ENCODE data around the gene SOX18. TPM values are rescaled to one million over a fixed set of nuclear protein-coding genes. Genes with fewer than 3 reads are reported as not detected.

Gene SOX18
- total RNA-seq, 4 donors from 2014 or later, result 6.7 to 116 (median 19.1) TPM

GRCh38 chr20:64083378-64083803, 34.0 kb upstream of the SOX18 start:
- TF ChIP-seq POLR2A (IDR thresholded peaks at IDR 0.05), result no peak
- TF ChIP-seq CTCF (IDR thresholded peaks at IDR 0.05), result peak; percentile 35 to 62 (median 56)
- DNase-seq, result peak in 1 of 2 donors; percentile 45
- intact Hi-C loops (cut with DNase I; ENCODE audit: low total_unique reads), result no loop called here

GRCh38 chr20:64082820-64083377, 33.5 kb upstream of the SOX18 start:
- H3K4me1 ChIP-seq, result peaks cover 5 to 16% of the 10 kb centered on the region in 2 donors
- DNase-seq, result no peak

More at GRCh38 chr20:64083378-64083803, 34.0 kb upstream of the SOX18 start:
- peaks cover 5 to 16% of the 10 kb centered on the region in 2 donors for H3K4me1 ChIP-seq
- peak overlapping the region in 1 of 2 donors; percentile 44 for H3K4me3 ChIP-seq
- peaks cover 0 to 14% of the 10 kb centered on the region in 2 donors for H3K27me3 ChIP-seq
- H3K27ac ChIP-seq, result no peak overlapping the region
- peaks cover 0 to 4% of the 10 kb centered on the region in 2 donors for H3K9me3 ChIP-seq
- no peaks in the 10 kb centered on the region for H3K36me3 ChIP-seq

GRCh38 chr20:64082126-64082731, 32.8 kb upstream of the SOX18 start:
- no peak for DNase-seq
- no peaks in the 10 kb centered on the region for H3K9me3 ChIP-seq
- H3K4me3 ChIP-seq, result no peak overlapping the region
- TF ChIP-seq CTCF (IDR thresholded peaks at IDR 0.05) (no peak), POLR2A (IDR thresholded peaks at IDR 0.05) (no peak)
- H3K27ac ChIP-seq, result no peak overlapping the region
- intact Hi-C loops (cut with DNase I; ENCODE audit: low total_unique reads), result no loop called here
- peaks cover 5 to 16% of the 10 kb centered on the region in 2 donors for H3K4me1 ChIP-seq
- peaks cover 0 to 24% of the 10 kb centered on the region in 2 donors for H3K27me3 ChIP-seq
- no peaks in the 10 kb centered on the region for H3K36me3 ChIP-seq

More at GRCh38 chr20:64082820-64083377, 33.5 kb upstream of the SOX18 start:
- Histone ChIP-seq H3K9me3 (peaks cover 0 to 4% of the 10 kb centered on the region in 2 donors), H3K27ac (no peak overlapping the region), H3K27me3 (peaks cover 0 to 19% of the 10 kb centered on the region in 2 donors), H3K4me3 (no peak overlapping the region), H3K36me3 (no peaks in the 10 kb centered on the region)
- TF ChIP-seq CTCF (IDR thresholded peaks at IDR 0.05) (no peak), POLR2A (IDR thresholded peaks at IDR 0.05) (no peak)
- intact Hi-C loops (cut with DNase I; ENCODE audit: low total_unique reads), result no loop called here

- Histone ChIP-seq H3K27ac (no peak overlapping the region), H3K9me3 (no peaks in the 10 kb centered on the region), H3K27me3 (peaks cover 0 to 24% of the 10 kb centered on the region in 2 donors), H3K36me3 (no peaks in the 10 kb centered on the region), H3K4me3 (no peak overlapping the region), H3K4me1 (peaks cover 5 to 16% of the 10 kb centered on the region in 2 donors)
- no peak for DNase-seq
- intact Hi-C loops (cut with DNase I; ENCODE audit: low total_unique reads), result no loop called here
- TF ChIP-seq CTCF (IDR thresholded peaks at IDR 0.05) (no peak), POLR2A (IDR thresholded peaks at IDR 0.05) (no peak)
Observed at GRCh38 chr20:64081624-64081964, 32.2 kb upstream of the SOX18 start.

DNA sequence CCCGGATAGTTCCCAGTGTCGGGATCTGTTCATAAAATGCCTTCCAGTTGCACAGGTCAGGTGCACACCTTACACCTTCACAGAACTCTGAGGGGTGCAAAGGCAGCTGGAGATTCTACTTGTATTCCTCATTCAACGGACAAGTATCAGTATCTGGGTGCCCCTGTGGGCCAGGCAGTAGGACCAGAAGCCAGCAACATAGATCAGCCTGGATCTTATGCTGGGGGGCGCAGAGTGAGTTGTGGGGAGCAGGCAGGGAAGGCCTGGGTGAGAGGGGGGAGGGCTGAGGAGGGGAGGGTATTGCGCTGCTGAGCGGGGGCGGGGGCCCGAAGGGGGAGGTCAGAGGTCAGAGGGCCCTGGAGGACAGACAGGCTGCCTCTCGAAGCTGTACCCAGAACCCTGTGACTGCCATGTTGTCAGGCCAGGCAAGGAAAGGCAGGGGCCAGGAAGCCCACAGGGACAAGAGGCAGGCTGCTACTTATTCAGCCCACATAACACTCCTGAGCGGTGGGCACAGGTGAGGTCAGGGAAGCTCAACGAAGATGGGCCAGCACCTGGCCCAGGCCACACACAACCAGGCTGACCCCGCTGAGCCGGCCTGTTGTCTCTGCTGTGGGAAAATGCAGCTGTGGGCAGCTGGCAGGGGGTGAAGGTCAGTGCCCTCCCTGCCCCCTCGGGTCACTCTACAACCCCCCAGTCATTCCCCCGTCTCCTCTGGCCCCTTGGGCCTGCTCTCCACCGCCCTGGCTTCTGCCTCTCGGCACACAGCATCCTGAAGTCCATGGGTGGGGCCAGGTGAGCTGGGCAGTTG, 31.6 kb upstream of the SOX18 start:
- Histone ChIP-seq H3K4me1 (peaks cover 5 to 16% of the 10 kb centered on the region in 2 donors), H3K27ac (no peak overlapping the region), H3K27me3 (peaks cover 0 to 24% of the 10 kb centered on the region in 2 donors), H3K36me3 (no peaks in the 10 kb centered on the region), H3K9me3 (no peaks in the 10 kb centered on the region), H3K4me3 (no peak overlapping the region)
- TF ChIP-seq CTCF (IDR thresholded peaks at IDR 0.05) (no peak), POLR2A (IDR thresholded peaks at IDR 0.05) (no peak)
- intact Hi-C loops (cut with DNase I; ENCODE audit: low total_unique reads), result no loop called here
- DNase-seq, result no peak

Data from uterus (tissue), 4 donors.